ENCODE data around the gene USP30. TPM values are rescaled to one million over a fixed set of nuclear protein-coding genes. Genes with fewer than 3 reads are reported as not detected.

Gene USP30
- total RNA-seq, 1 donor from 2014 or later = 13.5 TPM

Other genes starting within 250 kb of the USP30 start
- gene SSH1, start 195.0 kb upstream of the USP30 start, total RNA-seq = 30.1 TPM
- not detected for gene DAO, start 172.5 kb upstream of the USP30 start, total RNA-seq
- gene SVOP, start 31.5 kb upstream of the USP30 start, total RNA-seq = 5.5 TPM
- 7.7 TPM for gene ALKBH2, start 40.9 kb downstream of the USP30 start, total RNA-seq
- gene UNG, start 45.0 kb downstream of the USP30 start, total RNA-seq = 26.9 TPM
- gene ACACB, start 64.0 kb downstream of the USP30 start, total RNA-seq = 150 TPM

All from Right ventricle myocardium inferior (tissue), 1 donor.